ENCODE results near the gene PI4KA.

DNA sequence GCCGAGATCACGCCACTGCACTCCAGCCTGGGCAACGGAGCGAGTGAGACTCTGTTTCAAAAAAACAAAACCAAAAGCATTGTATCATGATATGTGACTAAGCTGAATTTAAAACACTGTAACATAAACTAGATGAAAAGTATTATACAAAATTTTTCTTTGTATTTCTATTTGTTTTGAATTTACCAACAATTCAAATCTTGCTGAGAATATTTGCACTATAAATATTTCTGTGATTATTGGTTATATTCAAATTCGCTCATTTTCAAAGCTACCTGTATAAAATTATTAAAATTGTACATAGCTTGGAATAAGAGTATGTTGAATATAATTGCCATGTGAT lies 186.6 kb downstream of the PI4KA start:
- TF ChIP-seq ZFP3 (CRISPR knock-in tag; IDR thresholded peaks at IDR 0.05) (no peak), ZNF8 (CRISPR knock-in tag; IDR thresholded peaks at IDR 0.05) (no peak)
- TF ChIP-seq, protein P1, sequence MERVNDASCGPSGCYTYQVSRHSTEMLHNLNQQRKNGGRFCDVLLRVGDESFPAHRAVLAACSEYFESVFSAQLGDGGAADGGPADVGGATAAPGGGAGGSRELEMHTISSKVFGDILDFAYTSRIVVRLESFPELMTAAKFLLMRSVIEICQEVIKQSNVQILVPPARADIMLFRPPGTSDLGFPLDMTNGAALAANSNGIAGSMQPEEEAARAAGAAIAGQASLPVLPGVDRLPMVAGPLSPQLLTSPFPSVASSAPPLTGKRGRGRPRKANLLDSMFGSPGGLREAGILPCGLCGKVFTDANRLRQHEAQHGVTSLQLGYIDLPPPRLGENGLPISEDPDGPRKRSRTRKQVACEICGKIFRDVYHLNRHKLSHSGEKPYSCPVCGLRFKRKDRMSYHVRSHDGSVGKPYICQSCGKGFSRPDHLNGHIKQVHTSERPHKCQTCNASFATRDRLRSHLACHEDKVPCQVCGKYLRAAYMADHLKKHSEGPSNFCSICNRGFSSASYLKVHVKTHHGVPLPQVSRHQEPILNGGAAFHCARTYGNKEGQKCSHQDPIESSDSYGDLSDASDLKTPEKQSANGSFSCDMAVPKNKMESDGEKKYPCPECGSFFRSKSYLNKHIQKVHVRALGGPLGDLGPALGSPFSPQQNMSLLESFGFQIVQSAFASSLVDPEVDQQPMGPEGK (CRISPR knock-in tag; IDR thresholded peaks at IDR 0.05; ENCODE audit: borderline replicate concordance): no peak

Measured in SK-N-SH treated with all-trans-retinoic acid at 6 μM for 48 hours (cell line).